Loucy (cell line): ENCODE results near the gene CFAP410.
"Not testable (repeated sequence)": the region's sequence is repeated elsewhere in the genome, so short reads cannot be mapped to it uniquely, and the experiment has no call there.

Source experiments
- CTCF ChIP-seq: fragments of 200-600 bp; sonication (generic); conservative IDR thresholded peaks from 2 replicates; pipeline ENCODE4 v1.5.1; 2014; ENCODE audit warnings: mild to moderate bottlenecking, antibody characterized with exemption, low read length
- EZH2phosphoT487 ChIP-seq: fragments of 200-600 bp; IDR thresholded peaks from 2 replicates; pipeline ENCODE4 v1.6.1; 2018; ENCODE audit warnings: antibody characterized with exemption, mild to moderate bottlenecking, moderate library complexity, borderline replicate concordance

- TF ChIP-seq EZH2phosphoT487, CTCF: not testable (repeated sequence)
Measured at GRCh38 chr21:44341726-44342458, 2.7 kb upstream of the CFAP410 start.
